ENCODE data around the gene PRKCH. TPM values are rescaled to one million over a fixed set of nuclear protein-coding genes. Genes with fewer than 3 reads are reported as not detected.

PRKCH gene
- total RNA-seq, 4 donors from 2014 or later = 17.9 to 28.7 (median 25.0) TPM

GRCh38 chr14:61334197-61334701 is 12.9 kb downstream of the PRKCH start:
- H3K4me1 ChIP-seq = no peaks in the 10 kb centered on the region
- peak overlapping the region in 1 of 4 donors; percentile 17 for H3K27ac ChIP-seq
- 85 to 90% methylated on average over 2 to 11 of the region's 11 CpGs for WGBS, 2 donors (ENCODE audit: low coverage in 1 of 2)
- no peak for ATAC-seq
- TF ChIP-seq CTCF (IDR thresholded peaks at IDR 0.05) = no peak
- no peak for TF ChIP-seq EP300 (IDR thresholded peaks at IDR 0.05)
- no peaks in the 10 kb centered on the region for H3K27me3 ChIP-seq
- H3K36me3 ChIP-seq = no peaks in the 10 kb centered on the region
- no peaks in the 10 kb centered on the region for H3K9me3 ChIP-seq
- H3K4me3 ChIP-seq = no peak overlapping the region

GRCh38 chr14:61335049-61335448 is 13.7 kb downstream of the PRKCH start:
- WGBS, 2 donors (ENCODE audit: low coverage in 1 of 2) = 56 to 64% methylated on average over 1 to 3 of the region's 3 CpGs

GRCh38 chr14:61335671-61336275 is 14.4 kb downstream of the PRKCH start:
- Histone ChIP-seq H3K9me3 (no peaks in the 10 kb centered on the region), H3K27ac (no peak overlapping the region), H3K27me3 (no peaks in the 10 kb centered on the region), H3K36me3 (no peaks in the 10 kb centered on the region), H3K4me1 (no peaks in the 10 kb centered on the region), H3K4me3 (no peak overlapping the region)
- no peak for ATAC-seq
- no peak for TF ChIP-seq POLR2A (IDR thresholded peaks at IDR 0.05)
- no peak for TF ChIP-seq CTCF (IDR thresholded peaks at IDR 0.05)
- WGBS, 2 donors (ENCODE audit: low coverage in 1 of 2) = 50% methylated on average over 1 of the region's 1 CpG

More at GRCh38 chr14:61335049-61335448, 13.7 kb downstream of the PRKCH start:
- ATAC-seq = no peak
- no peaks in the 10 kb centered on the region for H3K9me3 ChIP-seq
- no peak overlapping the region for H3K4me3 ChIP-seq
- no peaks in the 10 kb centered on the region for H3K4me1 ChIP-seq
- H3K27me3 ChIP-seq = no peaks in the 10 kb centered on the region
- H3K27ac ChIP-seq = no peak overlapping the region
- H3K36me3 ChIP-seq = no peaks in the 10 kb centered on the region
- TF ChIP-seq CTCF (IDR thresholded peaks at IDR 0.05) (no peak), EP300 (IDR thresholded peaks at IDR 0.05) (no peak), POLR2A (IDR thresholded peaks at IDR 0.05) (no peak), POLR2AphosphoS5 (IDR thresholded peaks at IDR 0.05) (no peak)

- ATAC-seq = no peak
- H3K36me3 ChIP-seq = no peaks in the 10 kb centered on the region
- H3K27me3 ChIP-seq = no peaks in the 10 kb centered on the region
- 69 to 72% methylated on average over 4 of the region's 4 CpGs for WGBS, 2 donors (ENCODE audit: low coverage in 1 of 2)
- no peak overlapping the region for H3K27ac ChIP-seq
- TF ChIP-seq CTCF (IDR thresholded peaks at IDR 0.05) (no peak), POLR2A (IDR thresholded peaks at IDR 0.05) (no peak), EP300 (IDR thresholded peaks at IDR 0.05) (no peak), POLR2AphosphoS5 (IDR thresholded peaks at IDR 0.05) (no peak)
- no peak overlapping the region for H3K4me3 ChIP-seq
- H3K9me3 ChIP-seq = no peaks in the 10 kb centered on the region
- peaks cover 0 to 13% (median 0%) of the 10 kb centered on the region in 3 donors for H3K4me1 ChIP-seq
Observed at GRCh38 chr14:61337893-61338292, 16.5 kb downstream of the PRKCH start.

GRCh38 chr14:61338457-61338856 is 17.1 kb downstream of the PRKCH start:
- H3K4me3 ChIP-seq = no peak overlapping the region
- no peak overlapping the region for H3K27ac ChIP-seq
- H3K36me3 ChIP-seq = no peaks in the 10 kb centered on the region
- no peak for ATAC-seq
- no peaks in the 10 kb centered on the region for H3K9me3 ChIP-seq
- 76 to 80% methylated on average over 2 of the region's 2 CpGs for WGBS, 2 donors (ENCODE audit: low coverage in 1 of 2)
- H3K4me1 ChIP-seq = peaks cover 0 to 18% (median 0%) of the 10 kb centered on the region in 3 donors
- no peaks in the 10 kb centered on the region for H3K27me3 ChIP-seq
- TF ChIP-seq POLR2AphosphoS5 (IDR thresholded peaks at IDR 0.05) = no peak
- no peak for TF ChIP-seq POLR2A (IDR thresholded peaks at IDR 0.05)
- TF ChIP-seq CTCF (IDR thresholded peaks at IDR 0.05) = no peak
- TF ChIP-seq EP300 (IDR thresholded peaks at IDR 0.05) = no peak
